HG03175 (cell line): ENCODE results near the gene FBXO27.
A peak's percentile ranks its signal among the peaks of the same experiment; 100 is the strongest.
"Not testable (repeated sequence)": the region's sequence is repeated elsewhere in the genome, so short reads cannot be mapped to it uniquely, and the experiment has no call there.

ENCODE experiments used
- ATAC-seq: cut with Tn5 transposase; IDR thresholded peaks from one replicate; pipeline ENCODE4 v1.9.1; 2021; ENCODE audit warnings: mild to moderate bottlenecking, moderate library complexity; ENCODE audit not compliant: unreplicated experiment

FBXO27 gene, protein sequence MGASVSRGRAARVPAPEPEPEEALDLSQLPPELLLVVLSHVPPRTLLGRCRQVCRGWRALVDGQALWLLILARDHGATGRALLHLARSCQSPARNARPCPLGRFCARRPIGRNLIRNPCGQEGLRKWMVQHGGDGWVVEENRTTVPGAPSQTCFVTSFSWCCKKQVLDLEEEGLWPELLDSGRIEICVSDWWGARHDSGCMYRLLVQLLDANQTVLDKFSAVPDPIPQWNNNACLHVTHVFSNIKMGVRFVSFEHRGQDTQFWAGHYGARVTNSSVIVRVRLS

DNA sequence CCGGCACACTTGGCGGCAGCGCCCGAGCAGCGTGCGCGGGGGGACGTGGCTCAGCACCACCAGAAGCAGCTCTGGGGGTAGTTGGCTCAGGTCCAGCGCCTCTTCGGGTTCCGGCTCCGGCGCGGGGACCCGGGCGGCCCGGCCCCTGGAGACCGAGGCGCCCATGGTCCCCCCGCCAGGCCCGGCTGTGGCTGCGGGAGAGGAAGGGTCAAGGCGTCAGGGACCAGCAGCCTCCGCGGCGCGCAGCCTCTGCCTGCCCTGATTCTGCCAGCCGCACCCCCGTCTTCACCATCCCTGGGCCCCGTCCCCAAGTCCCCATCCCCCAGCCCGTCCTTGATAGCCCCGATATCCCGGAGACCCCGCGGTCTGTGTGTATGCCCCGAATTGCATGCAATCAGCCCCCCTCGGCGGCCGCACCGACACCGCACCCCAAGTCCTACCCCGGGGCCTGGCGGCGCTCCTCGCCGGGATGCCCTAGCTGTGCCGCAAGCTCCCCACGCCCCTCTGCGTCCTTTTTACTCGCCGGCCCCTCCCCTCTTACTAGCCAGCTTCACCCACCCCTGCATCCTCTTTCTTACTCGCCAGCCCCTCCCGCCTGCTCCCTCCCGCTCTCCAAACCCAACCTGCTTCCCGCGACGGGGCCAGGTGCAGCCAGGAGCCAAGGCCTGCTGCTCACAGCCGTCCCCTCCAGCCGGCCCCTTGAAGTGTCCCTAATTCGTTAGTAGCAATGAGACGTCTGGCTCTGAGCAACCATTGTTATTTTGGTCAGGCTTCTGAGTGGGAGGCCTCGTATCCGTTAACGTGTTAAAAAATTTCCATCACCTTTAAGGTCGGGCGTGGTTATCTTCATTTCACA is at the start of gene FBXO27:
Gene FBXO27, minus strand, starts transcription at position 487 of the 856 bp plus-strand sequence. Its CDS starts 322 bp downstream, at position 165.
- ATAC-seq: peak; percentile 9

DNA sequence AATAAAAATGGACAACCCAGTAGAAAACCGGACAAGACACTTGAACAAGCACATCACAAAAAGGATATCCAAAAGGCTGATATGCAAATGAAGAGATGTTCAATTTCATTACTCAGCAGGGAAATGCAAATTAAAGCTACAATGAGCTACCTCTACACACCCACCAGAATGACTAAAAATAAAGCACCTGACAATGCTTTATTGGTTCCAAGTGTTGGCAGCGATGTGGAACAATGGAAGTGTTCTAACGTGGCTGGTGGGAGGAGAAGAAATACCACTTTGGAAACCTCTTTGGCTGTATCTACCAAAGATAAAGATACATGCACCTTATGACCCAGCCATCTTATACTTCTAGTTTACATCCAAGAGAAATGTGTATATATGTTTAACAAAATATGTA is 48.1 kb upstream of the FBXO27 start:
- no peak for ATAC-seq

DNA sequence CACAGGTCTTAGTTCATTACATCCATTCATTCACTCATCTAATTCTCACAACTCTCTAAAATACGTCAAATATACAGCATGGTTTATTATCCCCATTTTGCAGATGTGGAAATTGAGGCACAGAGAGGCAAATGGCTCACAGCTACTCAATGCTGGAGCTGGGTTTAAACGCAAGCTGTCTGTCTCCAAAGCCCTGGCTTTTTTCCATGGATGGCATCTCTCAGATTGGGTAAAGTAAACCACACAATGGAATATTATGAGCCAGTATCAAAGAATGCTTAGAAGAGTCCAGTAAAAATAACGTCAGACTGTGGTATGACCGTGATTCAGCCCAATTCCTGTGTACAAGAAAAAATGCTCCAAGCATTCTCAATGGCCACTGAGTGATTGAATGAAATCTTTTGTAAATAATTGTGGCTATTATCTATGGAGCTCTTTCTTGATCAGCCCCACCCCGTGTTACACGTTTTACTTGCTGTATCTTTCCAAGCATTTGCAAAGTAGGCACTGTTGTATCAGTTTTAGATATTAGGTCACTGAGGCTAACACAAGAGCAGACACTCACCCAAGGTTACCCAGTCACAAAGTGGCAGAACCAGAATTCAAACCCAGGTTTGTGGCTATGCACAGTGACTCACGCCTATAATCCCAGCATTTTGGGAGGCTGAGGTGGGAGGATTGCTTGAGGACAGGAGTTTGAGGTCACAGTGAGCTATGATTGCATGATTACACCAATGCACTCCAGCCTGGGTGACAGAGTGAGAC is 46.3 kb upstream of the FBXO27 start:
- no peak for ATAC-seq

DNA sequence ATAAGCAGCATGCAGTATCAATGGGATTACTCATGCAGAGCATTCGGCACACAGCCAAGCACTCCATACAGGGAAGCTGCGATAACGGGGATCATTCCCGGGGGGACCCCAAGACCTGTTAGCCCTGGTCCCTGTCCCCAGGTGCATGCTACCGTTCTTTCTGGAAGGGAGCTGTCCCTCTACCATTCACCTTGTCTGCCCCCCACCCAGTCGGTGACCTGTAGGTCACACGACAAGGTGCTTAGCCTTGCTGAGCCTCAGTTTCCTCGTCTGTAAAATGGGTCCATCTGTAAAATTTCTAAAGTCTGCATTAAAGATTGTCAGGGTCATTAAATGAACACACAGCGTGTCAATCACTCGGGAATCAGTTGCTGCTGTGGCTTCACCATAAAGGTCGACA is 45.0 kb upstream of the FBXO27 start:
- ATAC-seq: no peak

DNA sequence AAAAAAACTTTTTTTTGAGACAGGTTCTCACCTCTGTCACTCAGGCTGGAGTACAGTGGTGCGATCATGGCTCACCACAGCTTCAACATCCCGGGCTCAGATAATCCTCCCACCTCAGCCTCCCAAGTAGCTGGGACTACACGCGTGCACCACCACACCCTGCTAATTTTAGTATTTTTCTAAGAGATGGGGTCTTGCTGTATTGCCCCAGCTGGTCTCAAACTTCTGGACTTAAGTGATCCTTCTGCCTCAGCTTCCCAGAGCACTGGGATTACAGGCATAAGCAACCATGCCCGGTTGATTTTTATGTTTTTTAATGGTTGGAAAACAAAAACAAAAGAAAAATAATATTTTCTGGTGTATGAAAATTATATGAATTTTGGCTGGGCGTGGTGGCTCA is 42.6 kb upstream of the FBXO27 start:
- ATAC-seq: no peak

DNA sequence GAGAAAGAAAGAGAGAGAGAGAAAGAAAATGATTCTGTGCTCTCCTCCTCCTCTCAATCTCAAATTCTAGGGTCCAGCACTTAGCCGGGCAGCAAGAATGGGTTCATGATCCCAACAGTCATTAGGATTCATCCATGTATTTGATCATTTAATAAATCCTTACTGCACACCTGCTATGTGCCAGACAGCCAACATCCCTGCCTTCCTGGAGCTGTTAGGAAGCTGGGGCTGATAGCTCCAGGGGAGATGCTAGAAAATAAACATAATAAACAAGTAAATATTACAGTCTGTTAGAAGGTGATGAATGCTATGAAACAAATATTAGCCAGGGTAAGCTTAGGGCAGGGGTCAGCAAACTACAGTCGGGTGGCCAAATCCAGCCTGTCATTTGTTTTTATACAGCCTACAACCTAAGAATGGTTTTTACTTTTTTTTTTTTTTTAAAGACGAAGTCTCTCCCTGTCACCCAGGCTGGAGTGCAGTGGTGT is 41.9 kb upstream of the FBXO27 start:
- ATAC-seq: no peak

DNA sequence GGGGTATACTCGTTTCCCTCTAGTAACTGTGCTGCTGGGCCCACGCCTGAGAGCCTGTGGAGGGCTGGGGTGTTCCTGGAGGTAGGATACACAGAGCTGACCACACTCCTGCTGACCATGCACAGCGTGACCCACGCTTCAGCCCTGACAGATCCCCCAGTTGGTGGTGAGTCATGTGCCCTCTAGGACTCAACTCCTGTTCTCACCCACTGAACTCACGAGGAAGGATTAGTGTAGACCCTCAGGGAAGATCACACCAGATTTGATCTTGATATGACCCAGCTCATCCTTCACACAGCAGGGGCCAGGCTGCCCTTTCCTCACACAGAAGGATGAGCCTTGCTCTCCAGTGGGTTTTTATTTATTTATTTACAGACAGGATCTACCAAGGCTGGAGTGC is 38.5 kb upstream of the FBXO27 start:
- no peak for ATAC-seq

DNA sequence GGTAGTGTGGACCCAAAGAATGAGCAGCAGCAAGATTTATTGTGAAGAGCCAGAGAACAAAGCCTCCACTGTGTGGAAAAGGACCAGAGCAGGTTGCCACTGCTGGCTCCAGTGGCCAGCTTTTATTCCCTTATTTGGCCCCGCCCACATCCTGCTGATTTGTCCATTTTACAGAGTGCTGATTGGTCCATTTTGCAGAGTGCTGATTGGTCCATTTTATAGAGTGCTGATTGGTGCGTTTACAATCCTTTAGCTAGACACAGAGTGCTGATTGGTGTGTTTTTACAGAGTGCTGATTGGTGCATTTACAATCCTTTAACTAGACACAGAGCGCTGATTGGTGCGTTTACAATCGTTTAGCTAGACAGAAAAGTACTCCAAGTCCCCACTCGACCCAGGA is 35.9 kb upstream of the FBXO27 start:
- ATAC-seq: not testable (repeated sequence)

DNA sequence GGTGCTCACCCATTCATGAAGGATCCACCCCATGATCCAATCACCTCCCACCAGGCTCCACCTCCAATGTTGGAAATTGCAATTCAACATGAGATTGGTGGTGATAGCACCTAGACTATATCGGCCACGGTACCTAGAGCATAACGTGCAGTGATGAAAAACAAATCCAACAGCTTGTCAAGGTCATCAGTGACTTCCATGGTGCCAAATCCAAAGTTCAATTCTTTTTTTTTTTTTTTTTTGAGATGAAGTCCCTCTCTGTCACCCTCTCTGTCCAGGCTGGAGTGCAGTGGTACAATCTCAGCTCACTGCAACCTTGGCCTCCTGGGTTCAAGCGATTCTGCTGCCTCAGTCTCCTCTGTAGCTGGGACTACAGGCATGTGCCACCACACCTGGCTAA is 34.8 kb upstream of the FBXO27 start:
- ATAC-seq: no peak

DNA sequence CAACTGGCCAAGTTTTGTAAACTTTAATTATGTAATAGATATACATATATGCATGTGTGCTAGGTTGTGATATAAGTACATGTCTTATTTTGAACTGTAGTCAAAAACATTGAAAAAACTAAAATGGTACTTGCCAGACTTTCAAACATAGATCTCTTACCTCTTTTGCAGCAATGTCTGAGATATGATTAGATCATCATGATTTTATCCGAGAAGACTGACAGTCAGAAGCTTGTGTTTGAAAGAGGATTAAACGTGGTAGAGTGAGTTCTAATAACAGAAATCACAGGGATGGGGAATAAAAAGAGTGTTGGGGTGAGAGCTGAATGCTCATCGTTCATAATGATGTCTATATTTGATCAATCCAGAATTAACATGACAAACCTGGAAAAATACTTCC is 33.6 kb upstream of the FBXO27 start:
- no peak for ATAC-seq

DNA sequence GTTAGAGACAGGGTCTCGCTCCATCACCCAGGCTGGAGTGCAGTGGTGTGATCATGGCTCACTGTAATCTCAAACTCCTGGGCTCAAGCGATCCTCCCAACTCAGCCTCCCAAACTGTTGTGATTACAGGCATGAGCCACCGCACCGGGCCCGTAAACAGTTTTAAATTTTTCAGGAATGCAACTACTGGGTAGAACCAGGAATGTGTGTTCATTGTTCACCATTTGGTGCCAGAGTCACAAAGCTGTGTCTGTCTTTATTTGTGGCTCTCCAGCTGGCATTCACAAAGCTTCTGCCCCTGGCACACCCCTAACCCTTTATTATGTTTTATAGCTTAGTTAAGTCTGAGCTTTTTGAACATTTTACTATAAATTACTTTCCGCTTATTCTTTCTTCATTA is 32.1 kb upstream of the FBXO27 start:
- ATAC-seq: no peak

DNA sequence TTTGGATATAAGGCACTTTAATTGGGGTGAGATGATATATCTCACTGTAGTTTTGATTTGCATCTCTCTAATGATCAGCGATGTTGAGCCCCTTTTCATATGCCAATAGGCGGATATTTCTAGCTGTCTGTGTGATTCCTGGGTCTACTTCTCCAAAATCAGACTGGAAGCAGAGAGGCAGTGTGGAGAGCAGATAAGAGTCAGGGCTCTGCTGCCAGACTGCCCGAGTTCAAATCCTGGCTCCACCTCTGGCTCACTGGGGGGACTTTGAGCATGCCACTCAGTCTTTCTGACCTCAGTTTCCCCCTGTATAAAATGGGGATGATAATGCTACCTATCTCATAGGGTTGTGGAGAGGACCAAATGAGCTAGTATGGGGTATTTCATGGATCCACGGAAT is 27.8 kb upstream of the FBXO27 start:
- ATAC-seq: no peak

DNA sequence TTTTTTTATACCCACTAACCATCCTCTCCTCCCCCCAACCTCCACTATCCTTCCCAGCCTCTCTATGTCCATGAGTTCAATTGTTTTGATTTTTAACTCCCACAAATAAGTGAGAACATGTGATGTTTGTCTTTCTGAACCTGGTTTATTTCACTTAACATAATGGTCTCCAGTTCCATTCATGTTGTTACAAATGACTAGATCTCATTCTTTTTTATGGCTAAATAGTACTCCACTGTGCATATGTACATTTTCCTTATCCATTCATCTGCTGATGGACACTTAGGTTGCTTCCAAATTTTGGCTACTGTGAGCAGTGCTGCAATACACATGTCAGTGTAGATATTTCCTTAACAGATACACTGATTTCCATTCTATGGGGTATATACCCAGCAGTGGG is 27.0 kb upstream of the FBXO27 start:
- no peak for ATAC-seq

DNA sequence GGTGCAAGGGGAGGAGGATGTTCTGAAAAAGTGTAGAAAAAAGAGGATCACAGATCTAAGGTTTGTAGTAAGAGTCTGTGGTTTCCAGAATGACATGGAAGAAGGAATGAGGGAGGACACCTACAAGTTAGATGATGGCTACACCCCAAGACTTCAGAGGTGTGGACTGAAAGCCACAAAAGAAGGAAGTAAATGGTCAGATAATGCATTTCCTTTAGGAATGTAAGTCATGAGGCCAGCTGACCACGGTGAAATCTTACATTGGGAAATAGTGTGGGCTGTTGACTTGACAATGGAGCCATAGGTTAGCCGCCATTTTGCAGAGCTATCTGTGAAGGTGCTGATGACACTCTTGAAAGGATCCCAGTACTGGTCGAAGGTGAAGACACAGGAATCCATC is 25.3 kb upstream of the FBXO27 start:
- ATAC-seq: no peak

DNA sequence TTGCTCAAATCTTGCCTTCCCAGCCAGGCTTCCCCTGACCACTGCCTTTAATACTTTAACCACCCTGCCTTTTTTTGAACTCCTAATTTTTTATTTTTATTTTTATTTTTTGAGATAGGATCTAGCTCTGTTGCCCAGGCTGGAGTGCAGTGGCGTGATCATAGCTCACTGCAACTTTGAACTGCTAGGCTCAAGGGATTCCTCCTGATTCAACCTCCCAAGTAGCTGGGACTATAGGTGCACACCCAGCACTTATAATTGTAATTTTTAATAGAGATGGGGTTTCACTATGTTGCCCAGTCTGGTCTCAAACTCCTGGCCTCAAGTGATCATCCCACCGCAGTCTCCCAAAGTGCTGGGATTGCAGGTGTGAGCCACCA is 21.7 kb upstream of the FBXO27 start:
- ATAC-seq: no peak

DNA sequence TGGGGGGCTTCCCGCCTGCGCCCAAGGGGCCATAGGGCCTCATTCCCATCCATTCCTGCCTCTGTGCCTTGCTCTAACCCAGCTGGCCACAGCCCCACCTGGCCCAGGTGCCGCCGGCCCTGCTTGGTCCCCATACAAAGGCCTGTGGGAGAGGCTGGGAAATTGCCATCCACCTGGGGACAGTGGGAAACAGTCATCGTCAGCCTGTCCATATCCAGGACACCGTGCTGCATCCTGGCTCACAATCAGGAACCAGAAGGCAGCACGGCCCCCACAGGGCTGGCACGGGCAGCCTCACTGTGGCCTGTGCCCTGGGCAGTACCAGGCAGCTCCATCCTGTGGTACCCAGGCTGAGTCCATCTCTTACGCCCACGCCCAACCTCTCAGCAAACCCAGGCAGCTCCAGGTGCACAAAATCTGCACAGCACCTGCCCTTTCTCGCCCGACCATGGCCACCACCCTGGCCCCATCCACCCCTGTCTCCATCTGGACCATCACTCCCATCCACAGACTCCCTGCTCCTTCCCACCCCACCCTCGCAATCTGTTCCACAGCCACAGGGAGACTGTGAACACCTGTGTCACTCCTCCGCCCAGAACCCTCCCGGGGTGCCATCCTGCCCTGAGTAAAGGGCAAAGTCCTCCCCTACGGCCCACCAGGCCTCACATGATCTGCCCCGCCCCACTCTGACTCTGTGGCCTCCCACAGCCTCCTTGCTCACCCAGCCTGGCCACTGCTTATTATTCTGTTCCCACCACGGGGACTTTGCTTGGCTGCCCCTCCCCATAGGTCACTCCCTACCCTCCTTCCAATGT is 21.1 kb upstream of the FBXO27 start:
- no peak for ATAC-seq

DNA sequence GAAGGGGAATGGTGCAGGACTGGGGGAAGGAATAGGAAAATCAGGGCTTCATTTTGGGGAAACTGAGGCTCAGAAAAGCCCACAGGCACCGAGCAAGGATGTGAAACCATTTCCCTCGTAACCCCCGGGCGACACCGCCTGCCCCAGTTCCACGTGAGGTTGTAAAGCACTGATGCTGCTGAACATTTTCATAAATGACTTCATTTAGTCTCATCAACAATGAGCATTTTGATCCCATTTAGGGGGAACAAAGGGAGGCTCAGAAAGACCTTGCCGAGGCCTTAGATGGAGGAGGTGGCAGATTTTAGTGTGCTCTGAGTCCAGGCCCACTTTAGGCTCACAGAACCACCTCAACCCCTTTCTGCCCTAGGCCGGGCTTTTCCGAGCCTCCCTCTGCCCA is 20.5 kb upstream of the FBXO27 start:
- ATAC-seq: no peak

DNA sequence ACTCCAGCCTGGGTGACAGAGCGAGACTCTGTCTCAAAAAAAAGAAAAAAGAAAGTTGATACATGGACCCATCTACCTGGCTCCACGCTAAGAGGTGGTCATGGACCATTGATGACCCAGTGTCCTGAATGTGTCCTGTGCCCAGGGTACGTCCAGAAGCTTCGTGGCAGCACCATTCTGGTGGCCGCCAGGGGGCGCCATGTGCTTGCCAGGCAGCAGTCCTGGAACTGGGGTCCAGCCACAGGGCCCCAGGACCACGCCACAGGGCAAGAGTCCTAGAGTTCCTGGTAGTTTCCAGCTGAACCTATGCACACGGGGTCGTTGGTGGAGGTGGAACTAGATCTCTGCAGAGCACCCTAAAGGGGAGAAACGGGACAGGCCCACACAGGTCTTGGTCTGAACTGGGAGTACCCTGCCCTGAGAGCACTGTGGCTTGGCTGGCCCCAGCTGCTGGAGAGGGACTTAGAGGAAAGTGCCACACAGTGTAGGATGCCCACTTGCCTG is 19.9 kb upstream of the FBXO27 start:
- ATAC-seq: no peak

DNA sequence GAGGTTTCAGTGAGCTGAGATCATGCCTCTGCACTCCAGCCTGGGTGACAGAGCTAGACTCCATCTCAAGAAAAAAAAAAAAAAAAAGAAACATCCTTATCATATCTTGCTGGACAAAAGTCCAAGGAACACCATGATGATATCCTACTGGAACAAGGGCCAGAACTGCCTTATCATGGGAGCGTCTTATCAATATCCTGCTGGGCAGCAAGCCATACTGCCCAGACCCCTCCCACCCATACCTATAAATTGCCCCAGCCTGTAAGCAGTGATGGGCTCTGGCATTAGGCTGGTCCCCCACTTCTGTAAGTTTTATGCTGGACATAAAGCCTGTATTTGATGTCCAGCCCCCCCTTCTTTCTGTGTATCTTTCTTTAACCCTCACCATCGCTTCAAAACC is 14.7 kb upstream of the FBXO27 start:
- no peak for ATAC-seq

DNA sequence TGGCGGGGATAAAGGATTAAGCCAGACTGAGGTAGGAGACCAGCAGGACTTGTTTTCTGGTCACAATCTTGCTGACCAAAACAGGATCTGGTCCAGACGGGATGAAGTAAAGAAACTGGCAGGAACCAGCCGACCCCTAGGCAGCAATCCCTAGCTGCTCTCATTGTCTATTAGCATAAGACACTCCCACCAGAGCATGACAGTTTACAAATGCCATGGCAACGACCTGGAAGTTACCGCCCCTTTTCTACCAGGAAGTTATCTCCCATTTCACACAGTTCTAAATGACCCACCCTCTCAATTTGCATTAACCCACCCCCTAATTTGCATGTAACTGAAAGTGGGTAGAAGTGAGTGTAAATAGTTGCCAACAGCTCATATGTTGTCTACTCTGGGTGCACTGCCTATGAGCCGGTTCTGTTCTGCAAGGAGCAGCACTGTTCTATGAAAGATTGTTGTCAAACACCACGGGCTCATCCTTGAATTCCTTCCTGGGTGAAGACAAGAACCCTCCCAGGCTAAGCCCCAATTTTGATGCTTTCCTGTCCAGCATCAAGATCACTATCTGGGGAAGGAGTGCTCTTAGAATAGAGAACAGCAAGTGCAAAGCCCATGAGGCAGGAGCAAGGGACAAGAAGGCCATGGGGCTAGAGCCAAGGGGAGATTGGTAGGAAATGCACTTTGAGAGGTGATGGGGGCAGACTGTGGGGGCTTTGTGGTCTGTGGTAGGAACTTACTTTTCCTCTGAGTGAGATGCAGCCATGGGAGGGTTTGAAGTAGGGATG is 13.9 kb upstream of the FBXO27 start:
- no peak for ATAC-seq
